Ishikawa (cell line): ENCODE measurements around the gene PRR16.

Experiments used
- CEBPB ChIP-seq: IDR thresholded peaks from 2 replicates; pipeline ENCODE4 v1.6.1; 2012
- CREB1 ChIP-seq: IDR thresholded peaks from 2 replicates; pipeline ENCODE4 v1.6.1; 2012; ENCODE audit warnings: low read depth
- EGR1 ChIP-seq: IDR thresholded peaks from 2 replicates; pipeline ENCODE4 v1.6.1; 2012
- EP300 ChIP-seq: IDR thresholded peaks from 2 replicates; pipeline ENCODE4 v1.6.1; 2012; ENCODE audit warnings: borderline replicate concordance
- FOXM1 ChIP-seq: IDR thresholded peaks from 2 replicates; pipeline ENCODE4 v1.6.1; 2012; ENCODE audit warnings: low read depth, borderline replicate concordance
- MAX ChIP-seq: IDR thresholded peaks from 2 replicates; pipeline ENCODE4 v1.6.1; 2012
- NFIC ChIP-seq: IDR thresholded peaks from 2 replicates; pipeline ENCODE4 v1.6.1; 2012
- RAD21 ChIP-seq: IDR thresholded peaks from 2 replicates; pipeline ENCODE4 v1.6.1; 2012; ENCODE audit warnings: low read depth
- TAF1 ChIP-seq: IDR thresholded peaks from 2 replicates; pipeline ENCODE4 v1.6.1; 2012; ENCODE audit warnings: low read depth, mild to moderate bottlenecking
- TCF12 ChIP-seq: IDR thresholded peaks from 2 replicates; pipeline ENCODE4 v1.6.1; 2012; ENCODE audit warnings: low read depth
- TEAD4 ChIP-seq: IDR thresholded peaks from 2 replicates; pipeline ENCODE4 v1.6.1; 2012
- YY1 ChIP-seq: IDR thresholded peaks from 2 replicates; pipeline ENCODE4 v1.6.1; 2012; ENCODE audit warnings: low read depth
- ZBTB7A ChIP-seq: IDR thresholded peaks from 2 replicates; pipeline ENCODE4 v1.6.1; 2012; ENCODE audit warnings: low read depth
- TF ChIP-seq, protein P1 (sequence below): IDR thresholded peaks from 2 replicates; pipeline ENCODE4 v1.6.1; 2012
- TF ChIP-seq, protein P2 (sequence below): IDR thresholded peaks from 2 replicates; pipeline ENCODE4 v1.6.1; 2012; ENCODE audit warnings: low read depth, mild to moderate bottlenecking

The PRR16 gene

DNA sequence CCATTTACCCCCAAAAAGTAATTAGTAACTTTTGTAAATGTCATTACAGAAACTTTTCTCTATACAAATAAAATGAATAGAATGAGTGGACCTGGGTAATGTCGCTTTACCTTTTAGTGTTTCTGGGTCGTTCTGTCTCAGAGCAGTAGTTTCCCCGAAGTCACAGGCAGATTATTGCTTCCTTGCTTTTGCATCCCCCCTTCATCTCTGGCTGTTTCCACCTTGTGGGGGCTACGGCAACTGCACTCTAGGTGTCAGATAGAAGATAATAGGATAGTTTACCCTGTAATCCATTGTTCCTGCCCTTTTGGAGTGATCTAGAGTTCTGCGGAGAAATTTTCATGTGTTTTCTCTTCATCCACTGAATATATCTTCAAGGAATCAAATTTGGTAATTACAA lies 68.7 kb downstream of the PRR16 start:
- TF ChIP-seq, protein P1, sequence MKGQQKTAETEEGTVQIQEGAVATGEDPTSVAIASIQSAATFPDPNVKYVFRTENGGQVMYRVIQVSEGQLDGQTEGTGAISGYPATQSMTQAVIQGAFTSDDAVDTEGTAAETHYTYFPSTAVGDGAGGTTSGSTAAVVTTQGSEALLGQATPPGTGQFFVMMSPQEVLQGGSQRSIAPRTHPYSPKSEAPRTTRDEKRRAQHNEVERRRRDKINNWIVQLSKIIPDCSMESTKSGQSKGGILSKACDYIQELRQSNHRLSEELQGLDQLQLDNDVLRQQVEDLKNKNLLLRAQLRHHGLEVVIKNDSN, result no peak

- TF ChIP-seq CEBPB (no peak), ZBTB7A (no peak), TAF1 (no peak), TEAD4 (no peak), YY1 (no peak)
- TF ChIP-seq, protein P2, sequence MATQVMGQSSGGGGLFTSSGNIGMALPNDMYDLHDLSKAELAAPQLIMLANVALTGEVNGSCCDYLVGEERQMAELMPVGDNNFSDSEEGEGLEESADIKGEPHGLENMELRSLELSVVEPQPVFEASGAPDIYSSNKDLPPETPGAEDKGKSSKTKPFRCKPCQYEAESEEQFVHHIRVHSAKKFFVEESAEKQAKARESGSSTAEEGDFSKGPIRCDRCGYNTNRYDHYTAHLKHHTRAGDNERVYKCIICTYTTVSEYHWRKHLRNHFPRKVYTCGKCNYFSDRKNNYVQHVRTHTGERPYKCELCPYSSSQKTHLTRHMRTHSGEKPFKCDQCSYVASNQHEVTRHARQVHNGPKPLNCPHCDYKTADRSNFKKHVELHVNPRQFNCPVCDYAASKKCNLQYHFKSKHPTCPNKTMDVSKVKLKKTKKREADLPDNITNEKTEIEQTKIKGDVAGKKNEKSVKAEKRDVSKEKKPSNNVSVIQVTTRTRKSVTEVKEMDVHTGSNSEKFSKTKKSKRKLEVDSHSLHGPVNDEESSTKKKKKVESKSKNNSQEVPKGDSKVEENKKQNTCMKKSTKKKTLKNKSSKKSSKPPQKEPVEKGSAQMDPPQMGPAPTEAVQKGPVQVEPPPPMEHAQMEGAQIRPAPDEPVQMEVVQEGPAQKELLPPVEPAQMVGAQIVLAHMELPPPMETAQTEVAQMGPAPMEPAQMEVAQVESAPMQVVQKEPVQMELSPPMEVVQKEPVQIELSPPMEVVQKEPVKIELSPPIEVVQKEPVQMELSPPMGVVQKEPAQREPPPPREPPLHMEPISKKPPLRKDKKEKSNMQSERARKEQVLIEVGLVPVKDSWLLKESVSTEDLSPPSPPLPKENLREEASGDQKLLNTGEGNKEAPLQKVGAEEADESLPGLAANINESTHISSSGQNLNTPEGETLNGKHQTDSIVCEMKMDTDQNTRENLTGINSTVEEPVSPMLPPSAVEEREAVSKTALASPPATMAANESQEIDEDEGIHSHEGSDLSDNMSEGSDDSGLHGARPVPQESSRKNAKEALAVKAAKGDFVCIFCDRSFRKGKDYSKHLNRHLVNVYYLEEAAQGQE, result no peak
These were observed 69.5 kb downstream of the PRR16 start for GRCh38 chr5:120533581-120533980.

DNA sequence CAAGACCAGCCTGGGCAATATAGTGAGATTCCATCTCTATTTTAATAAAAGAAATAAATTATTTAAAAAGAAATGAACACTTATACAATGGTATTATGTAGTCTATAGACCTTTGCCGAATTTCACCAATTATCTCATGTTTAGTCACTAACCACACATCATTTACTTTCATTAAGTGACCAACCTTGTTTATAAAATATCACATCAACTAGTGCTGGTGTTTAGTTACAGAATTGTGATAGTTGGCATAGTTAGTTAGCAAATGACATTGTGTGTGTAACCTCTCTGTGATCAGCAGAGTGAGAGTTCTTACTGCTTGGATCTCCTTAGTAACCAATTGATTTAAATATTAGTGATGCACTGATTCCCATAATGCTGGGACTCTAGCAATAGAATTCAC lies 71.8 kb downstream of the PRR16 start:
- TF ChIP-seq NFIC, result no peak
- TF ChIP-seq TCF12, result no peak
- TF ChIP-seq, protein P2, result no peak
- TF ChIP-seq EGR1, result no peak
- TF ChIP-seq, protein P1, result no peak
- no peak for TF ChIP-seq YY1
- TF ChIP-seq CREB1, result no peak
- TF ChIP-seq ZBTB7A, result no peak
- TF ChIP-seq RAD21, result no peak
- no peak for TF ChIP-seq EP300
- no peak for TF ChIP-seq TAF1
- TF ChIP-seq FOXM1, result no peak
- no peak for TF ChIP-seq CEBPB
- TF ChIP-seq TEAD4, result no peak
- no peak for TF ChIP-seq MAX

DNA sequence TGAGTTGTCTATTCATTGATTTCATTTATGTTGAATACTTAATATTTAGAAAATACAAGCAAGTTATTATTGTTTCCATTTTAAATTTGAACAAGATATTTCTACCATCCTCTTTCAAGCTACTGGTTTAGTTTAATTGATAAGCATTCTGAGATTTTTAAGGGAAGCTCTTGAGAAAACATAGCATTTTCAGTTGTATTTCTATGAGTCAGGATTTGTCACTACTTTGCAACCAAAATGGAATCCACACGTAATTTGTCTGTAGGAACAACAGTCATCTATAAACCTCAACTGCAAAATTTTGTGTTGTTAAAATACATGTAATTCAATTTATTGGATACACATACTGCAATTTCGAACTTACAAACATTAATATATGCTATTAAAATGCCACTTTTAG lies 74.0 kb downstream of the PRR16 start:
- TF ChIP-seq, protein P2, result no peak
- TF ChIP-seq CEBPB, result no peak

DNA sequence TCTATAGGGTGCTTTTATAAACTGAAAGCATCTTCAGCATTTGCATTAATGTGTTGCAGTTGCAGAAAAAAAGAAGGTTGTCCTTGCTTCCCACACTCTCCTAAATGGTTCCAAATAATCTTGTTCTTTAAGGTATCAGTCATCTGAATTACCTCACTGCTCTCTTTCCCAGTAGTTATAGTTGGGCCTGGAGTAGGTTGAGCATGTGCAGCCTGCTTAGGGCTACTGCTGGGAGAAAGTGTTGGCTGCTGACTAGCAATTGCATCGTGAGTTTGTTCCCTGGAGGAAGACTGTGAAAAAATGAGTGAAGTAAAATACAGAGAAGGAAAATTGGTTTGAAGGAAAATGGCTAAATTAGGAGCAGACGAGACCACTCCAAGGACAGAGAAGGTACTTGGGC lies 74.5 kb downstream of the PRR16 start:
- no peak for TF ChIP-seq TCF12
- TF ChIP-seq CREB1, result no peak
- TF ChIP-seq TEAD4, result no peak
- TF ChIP-seq, protein P1, result no peak
- TF ChIP-seq, protein P2, result no peak
- TF ChIP-seq MAX, result no peak
- TF ChIP-seq EP300, result no peak
- no peak for TF ChIP-seq ZBTB7A
- TF ChIP-seq RAD21, result no peak
- no peak for TF ChIP-seq FOXM1
- no peak for TF ChIP-seq CEBPB
- TF ChIP-seq TAF1, result no peak
- no peak for TF ChIP-seq YY1
